ENCODE data around the gene CABP1. TPM values are rescaled to one million over a fixed set of nuclear protein-coding genes. Genes with fewer than 3 reads are reported as not detected.
"Not testable (repeated sequence)": the region's sequence is repeated elsewhere in the genome, so short reads cannot be mapped to it uniquely, and the experiment has no call there.

Gene CABP1
- total RNA-seq, 1 donor from 2014 or later: 4.2 TPM

- intact Hi-C loops (cut with micrococcal nuclease): no loop called here
- Histone ChIP-seq H3K4me1 (peaks cover 6% of the 10 kb centered on the region), H3K4me3 (no peak overlapping the region), H3K27ac (replicated peaks) (peak overlapping the region; percentile 2), H3K9me3 (replicated peaks) (no peaks in the 10 kb centered on the region), H3K27me3 (ENCODE audit: low read depth) (no peaks in the 10 kb centered on the region), H3K36me3 (peaks cover 4% of the 10 kb centered on the region)
- TF ChIP-seq CTCF (IDR thresholded peaks at IDR 0.05; ENCODE audit: borderline replicate concordance): no peak
- DNase-seq: no peak
These were observed 27.9 kb downstream of the CABP1 start for GRCh38 chr12:120668091-120668867.

GRCh38 chr12:120668868-120669840 is 28.7 kb downstream of the CABP1 start:
- DNase-seq: no peak
- Histone ChIP-seq H3K27me3 (ENCODE audit: low read depth) (no peaks in the 10 kb centered on the region), H3K36me3 (no peaks in the 10 kb centered on the region), H3K4me1 (peaks cover 6% of the 10 kb centered on the region), H3K27ac (replicated peaks) (peak overlapping the region; percentile 2), H3K4me3 (no peak overlapping the region), H3K9me3 (replicated peaks) (no peaks in the 10 kb centered on the region)
- TF ChIP-seq CTCF (IDR thresholded peaks at IDR 0.05; ENCODE audit: borderline replicate concordance): no peak
- intact Hi-C loops (cut with micrococcal nuclease): no loop called here

GRCh38 chr12:120670237-120670636 is 29.8 kb downstream of the CABP1 start:
- H3K4me3 ChIP-seq; H3K4me1 ChIP-seq; intact Hi-C loops (cut with micrococcal nuclease); H3K27ac ChIP-seq (replicated peaks); H3K27me3 ChIP-seq (ENCODE audit: low read depth); H3K9me3 ChIP-seq (replicated peaks); DNase-seq; H3K36me3 ChIP-seq: not testable (repeated sequence)

- no peaks in the 10 kb centered on the region for H3K36me3 ChIP-seq
- intact Hi-C loops (cut with micrococcal nuclease): no loop called here
- no peaks in the 10 kb centered on the region for H3K9me3 ChIP-seq (replicated peaks)
- no peak overlapping the region for H3K4me3 ChIP-seq
- no peak for DNase-seq
- no peak for TF ChIP-seq CTCF (IDR thresholded peaks at IDR 0.05; ENCODE audit: borderline replicate concordance)
- peaks cover 6% of the 10 kb centered on the region for H3K4me1 ChIP-seq
- peaks cover 6% of the 10 kb centered on the region for H3K27me3 ChIP-seq (ENCODE audit: low read depth)
- no peak overlapping the region for H3K27ac ChIP-seq (replicated peaks)
These were observed 30.2 kb downstream of the CABP1 start for GRCh38 chr12:120670667-120671066.

GRCh38 chr12:120674097-120674636 is 33.7 kb downstream of the CABP1 start:
- Histone ChIP-seq H3K4me1 (peaks cover 11% of the 10 kb centered on the region), H3K36me3 (no peaks in the 10 kb centered on the region), H3K27me3 (ENCODE audit: low read depth) (peaks cover 6% of the 10 kb centered on the region), H3K9me3 (replicated peaks) (no peaks in the 10 kb centered on the region), H3K4me3 (no peak overlapping the region), H3K27ac (replicated peaks) (no peak overlapping the region)
- DNase-seq: no peak
- no peak for TF ChIP-seq CTCF (IDR thresholded peaks at IDR 0.05; ENCODE audit: borderline replicate concordance)
- intact Hi-C loops (cut with micrococcal nuclease): no loop called here

Measured in left ventricle myocardium inferior (tissue), 1 donor.